ENCODE data around the gene PCDH15.

The PCDH15 gene

GRCh38 chr10:53836638-53837037, 964.4 kb downstream of the PCDH15 start:
- no peak for DNase-seq

DNA sequence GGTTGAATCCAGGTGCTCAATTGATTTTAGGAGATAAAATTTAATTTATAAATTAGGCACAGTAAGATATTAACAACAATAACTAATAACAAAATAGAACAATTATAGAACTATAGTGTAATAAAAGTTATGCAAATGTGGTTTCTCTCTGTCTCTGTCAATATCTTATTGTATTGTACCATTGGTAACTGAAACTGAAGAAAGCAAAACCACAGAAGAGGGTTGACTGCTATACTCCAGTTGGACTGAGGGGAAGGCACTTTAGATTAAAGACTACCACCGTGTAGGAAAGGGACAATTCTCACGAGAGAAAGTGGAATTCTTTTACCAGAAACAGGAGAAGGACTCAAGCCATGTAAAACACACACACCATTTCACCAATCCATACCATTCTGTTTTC, 967.1 kb downstream of the PCDH15 start:
- no peak for DNase-seq

- DNase-seq, result no peak
These were observed 973.8 kb downstream of the PCDH15 start for GRCh38 chr10:53827261-53827660.

DNA sequence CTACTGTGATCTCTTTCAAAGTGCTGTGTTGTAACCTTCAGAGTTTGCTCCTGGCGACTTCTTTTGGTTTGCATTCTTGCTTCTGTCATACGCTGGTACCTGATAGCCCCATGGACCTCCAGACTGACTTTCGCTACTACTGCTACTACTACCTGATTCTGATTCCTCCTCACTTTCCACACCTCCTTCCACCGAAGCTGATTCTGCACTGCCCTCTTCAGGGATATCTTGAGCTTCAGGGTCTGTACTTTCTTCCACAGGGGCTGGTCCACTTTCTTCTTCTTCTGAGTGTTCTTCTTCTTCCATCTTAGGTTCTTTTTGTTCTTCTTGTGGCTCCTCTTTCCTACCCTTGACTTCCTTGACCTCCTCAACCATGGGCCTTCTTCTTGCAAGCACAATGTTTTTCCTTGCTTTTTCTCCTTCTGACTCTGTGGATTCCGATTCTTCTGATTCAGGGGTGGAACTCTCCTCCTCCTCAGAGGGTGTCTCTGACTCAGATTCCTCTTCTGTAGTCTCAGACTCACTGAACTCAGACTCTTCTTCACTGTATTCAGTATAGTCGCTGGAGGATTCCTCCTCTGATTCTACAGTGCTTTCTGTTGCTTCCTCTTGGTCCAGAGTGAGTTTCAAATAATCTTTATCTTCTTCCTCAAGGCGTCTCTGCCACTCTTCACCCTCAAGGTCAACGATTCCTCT, 992.2 kb downstream of the PCDH15 start:
- no peak for DNase-seq

- no peak for DNase-seq
These were observed 1014.7 kb downstream of the PCDH15 start for GRCh38 chr10:53786236-53786900.

GRCh38 chr10:53771701-53772100, 1029.3 kb downstream of the PCDH15 start:
- DNase-seq, result no peak

DNA sequence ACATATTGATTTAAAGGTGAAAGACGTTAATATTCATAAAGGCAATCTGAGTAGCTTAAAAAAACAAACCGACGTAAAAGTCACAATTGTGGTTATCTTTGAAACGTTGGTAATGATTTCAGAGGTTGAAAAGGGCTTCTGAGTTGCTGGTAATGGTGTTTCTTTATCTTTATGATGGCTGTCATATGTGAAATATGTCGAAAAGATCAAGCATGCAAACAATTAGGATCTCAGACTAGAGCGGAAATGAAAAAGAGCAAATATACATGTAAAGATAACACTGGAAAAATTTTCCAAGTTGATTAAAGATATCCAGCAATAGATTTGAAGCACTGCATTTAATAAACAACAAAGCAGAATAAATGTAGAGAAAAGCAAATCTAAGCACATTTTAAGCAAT, 1030.1 kb downstream of the PCDH15 start:
- no peak for DNase-seq

DNA sequence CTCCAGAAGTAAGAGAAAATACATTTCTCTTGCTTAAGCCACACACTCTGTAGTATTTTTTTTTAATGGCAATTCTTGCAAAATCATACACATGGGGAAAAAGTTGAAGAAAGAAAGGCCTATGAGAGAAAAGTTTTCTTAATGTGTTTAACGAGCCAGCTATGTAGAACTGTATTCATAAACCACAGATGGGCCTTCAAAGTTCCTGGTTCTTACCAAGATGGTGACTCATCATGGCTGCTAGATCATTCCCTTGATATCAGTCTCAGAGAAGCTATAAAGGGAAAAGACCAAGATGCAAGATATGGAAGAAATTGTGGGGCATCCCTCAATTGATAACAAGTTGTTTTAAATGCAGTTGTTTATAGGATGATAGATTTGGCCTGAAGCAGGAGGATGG, 1035.7 kb downstream of the PCDH15 start:
- DNase-seq, result no peak

- no peak for DNase-seq
These were observed 1046.3 kb downstream of the PCDH15 start for GRCh38 chr10:53754596-53755250.
